GM12878 (cell line): Measurements from ENCODE around the gene UTP14A. TPM values are rescaled to one million over a fixed set of nuclear protein-coding genes. Genes with fewer than 3 reads are reported as not detected.

Experiments used
- ATAC-seq: fragments of 200-7000 bp; cut with Tn5 transposase; 3 replicates; pipeline ENCODE4 v1.9.1; 2020; ENCODE audit warnings: mild to moderate bottlenecking, moderate library complexity
- BruUV-seq: library from RNA; stranded (reverse); fragments of 400-500 nt; replicated peaks from 2 replicates; lab custom pipeline; 2021; lab: Mats Ljungman, UMichigan
- CTCF ChIA-PET: fragments of 300-600 bp; sonication (Branson Sonifier 250); formaldehyde crosslinking; extraction: SDS; loops from one replicate; lab custom pipeline; 2021; ENCODE audit warnings: inconsistent platforms; lab: Yijun Ruan, JAX
- POLR2A ChIA-PET: fragments of 350-600 bp; formaldehyde crosslinking; extraction: SDS; loops from one replicate; lab custom pipeline; 2021; ENCODE audit warnings: inconsistent platforms; lab: Charles Lee
- RAD21 ChIA-PET: fragments of 300-600 bp; sonication (Branson Sonifier 250); formaldehyde crosslinking; loops from one replicate; lab custom pipeline; 2023; ENCODE audit warnings: antibody characterized with exemption; ENCODE audit not compliant: unreplicated experiment; lab: Charles Lee
- SMC1A ChIA-PET: fragments of 300-600 bp; sonication (Branson Sonifier 250); formaldehyde crosslinking; loops from one replicate; lab custom pipeline; 2023; ENCODE audit not compliant: unreplicated experiment, uncharacterized antibody; lab: Charles Lee
- DNase-seq: peaks from one replicate; pipeline ENCODE4 v3.0.0-alpha.2; 2011; ENCODE audit warnings: low read depth, low spot score
- FAIRE-seq: peaks from 3 replicates; lab custom pipeline; 2011; peaks lifted over from hg19 to GRCh38; lab: Jason Lieb, UNC
- H2AFZ ChIP-seq: 2 replicates; pipeline ENCODE4 v1.6.0; 2011; ENCODE audit warnings: low read depth, low read length, control low read depth; ENCODE audit not compliant: control insufficient read depth
- H3K27ac ChIP-seq: 2 replicates; pipeline ENCODE4 v1.5.1; 2011; ENCODE audit warnings: control low read depth; ENCODE audit not compliant: control insufficient read depth, insufficient read depth
- H3K27me3 ChIP-seq, 2 experiments: replicated peaks in 1 of 2; 2 replicates each; pipeline versions ENCODE4 v1.6.0 to v1.6.1; 2011; ENCODE audit warnings: low read length in 1 of 2; ENCODE audit not compliant: control insufficient read depth in 2 of 2, insufficient read depth in 2 of 2
- H3K36me3 ChIP-seq, 2 experiments: 2 replicates each; pipeline ENCODE4 v1.5.1; 2011; ENCODE audit warnings: low read length in 1 of 2; ENCODE audit not compliant: control insufficient read depth in 2 of 2, insufficient read depth in 2 of 2
- H3K4me1 ChIP-seq: 2 replicates; pipeline ENCODE4 v1.6.1; 2011; ENCODE audit warnings: mild to moderate bottlenecking, low read length, moderate library complexity, mixed read lengths; ENCODE audit not compliant: control insufficient read depth, insufficient read depth
- H3K4me2 ChIP-seq: 2 replicates; pipeline ENCODE4 v1.6.0; 2011; ENCODE audit warnings: control low read depth; ENCODE audit not compliant: control insufficient read depth, insufficient read depth
- H3K4me3 ChIP-seq: fragments of 200-600 bp; sonication (generic); 2 replicates; pipeline ENCODE4 v1.5.1; 2016
- H3K79me2 ChIP-seq: 2 replicates; pipeline ENCODE4 v1.6.0; 2011; ENCODE audit warnings: low read length; ENCODE audit not compliant: control insufficient read depth, insufficient read depth
- H3K9ac ChIP-seq: 2 replicates; pipeline ENCODE4 v1.8.0; 2011; ENCODE audit warnings: low read length, control low read depth, mixed read lengths; ENCODE audit not compliant: control insufficient read depth, insufficient read depth
- H3K9me3 ChIP-seq: replicated peaks from 3 replicates; pipeline ENCODE4 v1.5.1; 2011; ENCODE audit warnings: mild to moderate bottlenecking, low read length; ENCODE audit not compliant: control insufficient read depth, insufficient read depth
- H4K20me1 ChIP-seq: 2 replicates; pipeline ENCODE4 v1.6.0; 2011; ENCODE audit not compliant: control insufficient read depth, insufficient read depth
- CBX5 ChIP-seq: sonication (generic); IDR thresholded peaks from 2 replicates; pipeline ENCODE4 v1.6.1; 2016; ENCODE audit warnings: low read depth, moderate library complexity, mild to moderate bottlenecking, inconsistent platforms
- E4F1 ChIP-seq: fragments of 450-650 bp; IDR thresholded peaks from 2 replicates; pipeline ENCODE4 v1.6.1; 2018; ENCODE audit warnings: borderline replicate concordance, mild to moderate bottlenecking; ENCODE audit not compliant: partially characterized antibody
- EED ChIP-seq: sonication (generic); IDR thresholded peaks from 2 replicates; pipeline ENCODE4 v1.6.1; 2016; ENCODE audit warnings: antibody characterized with exemption, low read depth
- ELK1 ChIP-seq: IDR thresholded peaks from 2 replicates; pipeline ENCODE4 v1.6.1; 2012; ENCODE audit warnings: low read depth, low read length, improper control_type of control experiment
- JUND ChIP-seq: IDR thresholded peaks from 2 replicates; pipeline ENCODE4 v1.6.1; 2012; ENCODE audit warnings: low read depth, mild to moderate bottlenecking, low read length, improper control_type of control experiment, moderate library complexity
- KAT2A ChIP-seq: conservative IDR thresholded peaks from 2 replicates; pipeline ENCODE4 v1.6.1; 2011; ENCODE audit warnings: low read depth, low read length; ENCODE audit not compliant: control insufficient read depth
- MTA2 ChIP-seq: fragments of 450-650 bp; IDR thresholded peaks from 2 replicates; pipeline ENCODE4 v1.6.1; 2016; ENCODE audit warnings: low read depth, mild to moderate bottlenecking, moderate library complexity
- NFIC ChIP-seq: IDR thresholded peaks from 2 replicates; pipeline ENCODE4 v1.6.1; 2012; ENCODE audit warnings: low read depth, mild to moderate bottlenecking, inconsistent platforms, low read length, moderate library complexity
- PAX5 ChIP-seq: IDR thresholded peaks from 2 replicates; pipeline ENCODE4 v1.6.1; 2011; ENCODE audit warnings: low read depth, low read length, borderline replicate concordance
- PBX3 ChIP-seq: IDR thresholded peaks from 2 replicates; pipeline ENCODE4 v1.6.1; 2011; ENCODE audit warnings: mild to moderate bottlenecking, low read depth, low read length, moderate library complexity; ENCODE audit not compliant: insufficient replicate concordance
- POU2F2 ChIP-seq: IDR thresholded peaks from 3 replicates; pipeline ENCODE4 v1.6.1; 2011; ENCODE audit warnings: low read depth, mild to moderate bottlenecking, low read length, borderline replicate concordance
- ZNF217 ChIP-seq: fragments of 450-650 bp; IDR thresholded peaks from 2 replicates; pipeline ENCODE4 v1.6.1; 2017; ENCODE audit warnings: antibody characterized with exemption, mild to moderate bottlenecking
- ZNF24 ChIP-seq: fragments of 450-650 bp; IDR thresholded peaks from 2 replicates; pipeline ENCODE4 v1.6.1; 2017; ENCODE audit warnings: antibody characterized with exemption, mild to moderate bottlenecking
- ZNF592 ChIP-seq: fragments of 450-650 bp; IDR thresholded peaks from 2 replicates; pipeline ENCODE4 v1.6.1; 2017; ENCODE audit warnings: mild to moderate bottlenecking, moderate library complexity
- WGBS: methylation state at CpG from one replicate; pipeline ENCODE4 v1.1.6; 2016; ENCODE audit warnings: low lambda C conversion rate; ENCODE audit not compliant: insufficient replicate concordance, insufficient coverage; ENCODE audit errors: missing lambda C conversion rate; 5-methylcytosine and 5-hydroxymethylcytosine counted together
- in situ Hi-C: fragments of 300-500 bp; cut with MboI; formaldehyde crosslinking; loops from 9 replicates; pipeline ENCODE4 v1.14.3; 2018; ENCODE audit warnings: mixed read lengths
- intact Hi-C: fragments of 100-400 bp; cut with micrococcal nuclease; formaldehyde crosslinking; loops from one replicate; pipeline ENCODE4 v1.14.2; 2022; ENCODE audit not compliant: unreplicated experiment
- polyA plus RNA-seq, 11 experiments: library from polyadenylated mRNA; depleted of rRNA in 4 of 11; unstranded in 6 of 11; stranded (reverse) in 5 of 11; fragments of >200 nt; fragmentation: Nextera tagmentation in 4 of 11; fragmentation: Illumina TruSeq in 1 of 11; extraction: Ambion mirVana in 4 of 11; extraction: Trizol in 1 of 11; gene quantifications; 1 replicate in 1 of 11; 2 replicates in 10 of 11; pipeline versions ENCODE4 v1.2.1 to v1.2.3, GENCODE V29; 2011 to 2016; ENCODE audit warnings: inconsistent platforms in 2 of 11, missing spikeins in 2 of 11, low read depth in 1 of 11
- total RNA-seq, 4 experiments: library from RNA; depleted of rRNA in 3 of 4; stranded (reverse); fragments of >200 nt in 3 of 4; fragmentation: Illumina TruSeq in 1 of 4; extraction: Trizol in 1 of 4; gene quantifications; 2 replicates each; pipeline versions ENCODE4 v1.2.1 to v1.2.3, GENCODE V29; 2013 to 2021

UTP14A gene
- total and polyA plus RNA-seq, 10 of the 15 experiments (the other 5 are each of a cell fraction or from before 2014, with no cell fraction given): 16.9 to 49.8 (median 31.4) TPM

GRCh38 chrX:129959493-129959832 is 53.5 kb downstream of the UTP14A start:
- ChIA-PET SMC1A (no interaction called here), RAD21 (no interaction called here), POLR2A (interaction anchor here (0.6 kb wide), 1 partner anchor 26 kb away, joined by 6 read pairs; no protein-coding TSS in a partner anchor), CTCF (no interaction called here)
- no peak for FAIRE-seq
- no peak for DNase-seq
- H3K9me3 ChIP-seq: no peaks in the 10 kb centered on the region
- H3K4me2 ChIP-seq: no peak overlapping the region
- no peaks in the 10 kb centered on the region for H3K27me3 ChIP-seq
- no peaks in the 10 kb centered on the region for H3K36me3 ChIP-seq
- H3K4me1 ChIP-seq: peaks cover 7% of the 10 kb centered on the region
- in situ Hi-C loops (no loop called here), intact Hi-C loops (no loop called here)
- BruUV-seq: no TSS peak
- H3K27ac ChIP-seq: no peak overlapping the region
- H3K9ac ChIP-seq: no peak overlapping the region
- 68% methylated on average over 19 of the region's 19 CpGs for WGBS
- no peak overlapping the region for H2AFZ ChIP-seq
- H3K4me3 ChIP-seq: no peak overlapping the region
- no peaks in the 10 kb centered on the region for H4K20me1 ChIP-seq
- no peaks in the 10 kb centered on the region for H3K79me2 ChIP-seq
- ATAC-seq: no peak
- TF ChIP-seq NFIC: no peak
- no peak for TF ChIP-seq ZNF592
- TF ChIP-seq E4F1: no peak
- no peak for TF ChIP-seq PAX5
- TF ChIP-seq KAT2A: no peak
- no peak for TF ChIP-seq CBX5
- no peak for TF ChIP-seq ZNF217
- no peak for TF ChIP-seq ELK1
- no peak for TF ChIP-seq JUND
- TF ChIP-seq MTA2: no peak
- TF ChIP-seq PBX3: no peak
- TF ChIP-seq POU2F2: no peak
- TF ChIP-seq ZNF24: no peak
- no peak for TF ChIP-seq EED
